Naive thymus-derived CD8-positive, alpha-beta T cell (primary cell): ENCODE measurements around the gene FBLN2. TPM values are rescaled to one million over a fixed set of nuclear protein-coding genes. Genes with fewer than 3 reads are reported as not detected.

Source experiments
- ATAC-seq, 2 donors: fragments of 150-1000 bp; cut with Tn5 transposase in 1 of 2; sonication (Bioruptor Pico), chemical (Tn5 transposase) in 1 of 2; 1 replicate in 1 of 2; 2 replicates in 1 of 2; pipeline ENCODE4 v1.10.0; 2021; ENCODE audit warnings: mild to moderate bottlenecking in 2 of 2, moderate library complexity in 2 of 2
- POLR2A ChIA-PET: fragments of 350-600 bp; sonication (Branson Sonifier 250); formaldehyde crosslinking; loops from one replicate; lab custom pipeline; 2021; ENCODE audit warnings: antibody characterized with exemption; lab: Charles Lee
- DNase-seq, 10 donors: peaks; one replicate each; pipeline versions ENCODE4 v3.0.0 to v3.0.0-alpha.2; 2020 to 2022
- H3K27ac Mint-ChIP-seq, 10 donors: one replicate each; pipeline ENCODE4 v1.8.0; 2020 to 2022; ENCODE audit warnings: mild to moderate bottlenecking in 10 of 10, mixed read lengths in 10 of 10, moderate library complexity in 4 of 10, inconsistent platforms in 1 of 10
- H3K27me3 Mint-ChIP-seq, 5 donors: one replicate each; pipeline ENCODE4 v1.8.0; 2021 to 2022; ENCODE audit warnings: mixed read lengths in 5 of 5
- H3K36me3 Mint-ChIP-seq, 3 donors: one replicate each; pipeline ENCODE4 v1.8.0; 2020 to 2022; ENCODE audit warnings: mixed read lengths in 3 of 3, mild to moderate bottlenecking in 2 of 3, inconsistent platforms in 1 of 3
- H3K4me1 Mint-ChIP-seq, 4 donors: one replicate each; pipeline ENCODE4 v1.8.0; 2021 to 2022; ENCODE audit warnings: mixed read lengths in 4 of 4
- H3K4me3 Mint-ChIP-seq, 10 donors: one replicate each; pipeline ENCODE4 v1.8.0; 2020 to 2022; ENCODE audit warnings: mild to moderate bottlenecking in 10 of 10, mixed read lengths in 10 of 10, moderate library complexity in 6 of 10, inconsistent platforms in 1 of 10
- H3K9me3 Mint-ChIP-seq, 9 donors: one replicate each; pipeline ENCODE4 v1.8.0; 2020 to 2022; ENCODE audit warnings: mixed read lengths in 9 of 9, mild to moderate bottlenecking in 3 of 9, inconsistent platforms in 1 of 9, moderate library complexity in 1 of 9
- polyA plus RNA-seq, 3 donors: library from polyadenylated mRNA; unstranded; fragments of 300-500 nt; fragmentation: Illumina TruSeq; gene quantifications; one replicate each; pipeline ENCODE4 v1.2.3, GENCODE V29; 2021
- total RNA-seq, 8 experiments: library from RNA in 2 of 8; stranded (reverse) in 2 of 8; gene quantifications; one replicate each; pipeline ENCODE4 v1.2.3 and lab custom pipeline; 2021 to 2026

Gene FBLN2
- total and polyA plus RNA-seq, 5 experiments from 2014 or later: 6.3 to 33.7 (median 15.8) TPM

- Mint-ChIP-seq H3K4me3 (peak overlapping the region; percentile 56 to 89 (median 72)), H3K36me3 (no peaks in the 10 kb centered on the region), H3K9me3 (peaks cover 0 to 7% (median 0%) of the 10 kb centered on the region in 9 donors), H3K4me1 (peaks cover 40 to 75% (median 59%) of the 10 kb centered on the region in 4 donors), H3K27ac (peak overlapping the region in 8 of 10 donors; percentile 19 to 89 (median 59)), H3K27me3 (peaks cover 7 to 33% (median 18%) of the 10 kb centered on the region in 5 donors)
- POLR2A ChIA-PET: interaction anchor here (0.8 kb wide), 1 partner anchor 11 kb away, joined by 3 read pairs; no protein-coding TSS in a partner anchor
- ATAC-seq: no peak
- DNase-seq: peak in 1 of 10 donors; percentile 52
Measured at GRCh38 chr3:13547591-13548371, 1.1 kb upstream of the FBLN2 start.

- ATAC-seq (peak; percentile 70 to 83), DNase-seq (peak; percentile 16 to 88 (median 62))
- POLR2A ChIA-PET: interaction anchor here (0.8 to 2.4 kb wide), 3 partner anchors 10 to 14 kb away, joined by 3 to 7 read pairs (median 5); no protein-coding TSS in a partner anchor
- no peaks in the 10 kb centered on the region for H3K36me3 Mint-ChIP-seq
- peak overlapping the region; percentile 76 to 97 (median 90) for H3K4me3 Mint-ChIP-seq
- H3K27ac Mint-ChIP-seq: peak overlapping the region; percentile 53 to 97 (median 82)
- H3K4me1 Mint-ChIP-seq: peaks cover 40 to 81% (median 64%) of the 10 kb centered on the region in 4 donors
- H3K9me3 Mint-ChIP-seq: no peaks in the 10 kb centered on the region
- H3K27me3 Mint-ChIP-seq: peaks cover 8 to 30% (median 16%) of the 10 kb centered on the region in 5 donors
Measured at GRCh38 chr3:13549623-13550422, 898 bp downstream of the FBLN2 start.

- DNase-seq (no peak), ATAC-seq (peak in 1 of 2 donors; percentile 5)
- Mint-ChIP-seq H3K9me3 (no peaks in the 10 kb centered on the region), H3K4me3 (peak overlapping the region; percentile 71 to 97 (median 84)), H3K36me3 (no peaks in the 10 kb centered on the region), H3K27me3 (peaks cover 8 to 24% (median 13%) of the 10 kb centered on the region in 5 donors), H3K4me1 (peaks cover 35 to 75% (median 59%) of the 10 kb centered on the region in 4 donors), H3K27ac (peak overlapping the region in 8 of 10 donors; percentile 76 to 87 (median 80))
- POLR2A ChIA-PET: interaction anchor here (0.8 to 2.4 kb wide), 4 partner anchors 9 to 15 kb away, joined by 3 to 7 read pairs (median 4); no protein-coding TSS in a partner anchor
Measured at GRCh38 chr3:13550423-13550690, 1.4 kb downstream of the FBLN2 start.

GRCh38 chr3:13550791-13551360 lies 2.0 kb downstream of the FBLN2 start:
- H3K27me3 Mint-ChIP-seq: peaks cover 8 to 22% (median 12%) of the 10 kb centered on the region in 5 donors
- peak overlapping the region; percentile 71 to 97 (median 84) for H3K4me3 Mint-ChIP-seq
- no peaks in the 10 kb centered on the region for H3K36me3 Mint-ChIP-seq
- POLR2A ChIA-PET: interaction anchor here (1.2 to 2.4 kb wide), 3 partner anchors 9 to 14 kb away, joined by 3 to 7 read pairs (median 5); no protein-coding TSS in a partner anchor
- H3K4me1 Mint-ChIP-seq: peaks cover 31 to 72% (median 58%) of the 10 kb centered on the region in 4 donors
- DNase-seq (no peak), ATAC-seq (no peak)
- no peaks in the 10 kb centered on the region for H3K9me3 Mint-ChIP-seq
- peak overlapping the region in 8 of 10 donors; percentile 13 to 87 (median 79) for H3K27ac Mint-ChIP-seq

GRCh38 chr3:13552857-13553652 lies 4.1 kb downstream of the FBLN2 start:
- Mint-ChIP-seq H3K9me3 (no peaks in the 10 kb centered on the region), H3K4me1 (peaks cover 35 to 82% (median 71%) of the 10 kb centered on the region in 4 donors), H3K36me3 (no peaks in the 10 kb centered on the region), H3K27ac (peak overlapping the region in 9 of 10 donors; percentile 37 to 87 (median 77)), H3K27me3 (peaks cover 5 to 14% (median 11%) of the 10 kb centered on the region in 5 donors), H3K4me3 (peak overlapping the region in 9 of 10 donors; percentile 30 to 79 (median 61))
- POLR2A ChIA-PET: no interaction called here
- DNase-seq: no peak
- ATAC-seq: no peak

- DNase-seq: no peak
- no peak for ATAC-seq
- peaks cover 0 to 2% (median 0%) of the 10 kb centered on the region in 3 donors for H3K36me3 Mint-ChIP-seq
- peaks cover 35 to 82% (median 68%) of the 10 kb centered on the region in 4 donors for H3K4me1 Mint-ChIP-seq
- POLR2A ChIA-PET: no interaction called here
- H3K27me3 Mint-ChIP-seq: peaks cover 4 to 10% (median 8%) of the 10 kb centered on the region in 5 donors
- H3K9me3 Mint-ChIP-seq: no peaks in the 10 kb centered on the region
- peak overlapping the region in 9 of 10 donors; percentile 30 to 79 (median 54) for H3K4me3 Mint-ChIP-seq
- H3K27ac Mint-ChIP-seq: peak overlapping the region in 9 of 10 donors; percentile 37 to 80 (median 77)
Measured at GRCh38 chr3:13553686-13554085, 4.8 kb downstream of the FBLN2 start.

- POLR2A ChIA-PET: no interaction called here
- ATAC-seq (no peak), DNase-seq (no peak)
- peaks cover 0 to 2% (median 0%) of the 10 kb centered on the region in 3 donors for H3K36me3 Mint-ChIP-seq
- H3K27me3 Mint-ChIP-seq: peaks cover 0 to 3% (median 1%) of the 10 kb centered on the region in 5 donors
- H3K4me3 Mint-ChIP-seq: peak overlapping the region in 5 of 10 donors; percentile 27 to 66 (median 60)
- peaks cover 30 to 87% (median 70%) of the 10 kb centered on the region in 4 donors for H3K4me1 Mint-ChIP-seq
- no peaks in the 10 kb centered on the region for H3K9me3 Mint-ChIP-seq
- H3K27ac Mint-ChIP-seq: peak overlapping the region; percentile 34 to 91 (median 86)
Measured at GRCh38 chr3:13555753-13556152, 6.8 kb downstream of the FBLN2 start.

- peaks cover 27 to 87% (median 67%) of the 10 kb centered on the region in 4 donors for H3K4me1 Mint-ChIP-seq
- POLR2A ChIA-PET: no interaction called here
- peaks cover 0 to 3% (median 1%) of the 10 kb centered on the region in 5 donors for H3K27me3 Mint-ChIP-seq
- H3K9me3 Mint-ChIP-seq: no peaks in the 10 kb centered on the region
- H3K27ac Mint-ChIP-seq: peak overlapping the region; percentile 5 to 91 (median 86)
- H3K4me3 Mint-ChIP-seq: peak overlapping the region in 6 of 10 donors; percentile 27 to 66 (median 57)
- DNase-seq (no peak), ATAC-seq (no peak)
- peaks cover 0 to 2% (median 0%) of the 10 kb centered on the region in 3 donors for H3K36me3 Mint-ChIP-seq
Measured at GRCh38 chr3:13556207-13556606, 7.3 kb downstream of the FBLN2 start.

GRCh38 chr3:13556917-13557316 lies 8.0 kb downstream of the FBLN2 start:
- Mint-ChIP-seq H3K4me3 (peak overlapping the region in 8 of 10 donors; percentile 24 to 71 (median 48)), H3K9me3 (no peaks in the 10 kb centered on the region), H3K27me3 (peaks cover 0 to 2% (median 1%) of the 10 kb centered on the region in 5 donors), H3K27ac (peak overlapping the region; percentile 67 to 90 (median 84)), H3K4me1 (peaks cover 26 to 86% (median 63%) of the 10 kb centered on the region in 4 donors), H3K36me3 (peaks cover 0 to 2% (median 0%) of the 10 kb centered on the region in 3 donors)
- ATAC-seq: peak; percentile 29 to 44
- POLR2A ChIA-PET: no interaction called here
- DNase-seq: peak in 1 of 10 donors; percentile 23

- Mint-ChIP-seq H3K4me3 (peak overlapping the region in 2 of 10 donors; percentile 34 to 63), H3K9me3 (no peaks in the 10 kb centered on the region), H3K27ac (peak overlapping the region in 6 of 10 donors; percentile 60 to 90 (median 84)), H3K27me3 (peaks cover 0 to 1% (median 0%) of the 10 kb centered on the region in 5 donors), H3K4me1 (peaks cover 25 to 81% (median 59%) of the 10 kb centered on the region in 4 donors), H3K36me3 (peaks cover 0 to 2% (median 0%) of the 10 kb centered on the region in 3 donors)
- DNase-seq (no peak), ATAC-seq (no peak)
- POLR2A ChIA-PET: no interaction called here
Measured at GRCh38 chr3:13557417-13557816, 8.5 kb downstream of the FBLN2 start.

GRCh38 chr3:13557926-13558325 lies 9.0 kb downstream of the FBLN2 start:
- Mint-ChIP-seq H3K36me3 (peaks cover 0 to 2% (median 0%) of the 10 kb centered on the region in 3 donors), H3K4me3 (peak overlapping the region in 1 of 10 donors; percentile 34), H3K4me1 (peaks cover 22 to 76% (median 55%) of the 10 kb centered on the region in 4 donors), H3K27me3 (peaks cover 0 to 1% (median 0%) of the 10 kb centered on the region in 5 donors), H3K9me3 (no peaks in the 10 kb centered on the region), H3K27ac (peak overlapping the region in 8 of 10 donors; percentile 8 to 85 (median 52))
- POLR2A ChIA-PET: no interaction called here
- DNase-seq (no peak), ATAC-seq (no peak)
